Karpas-422 (cell line): ENCODE data around the gene PIGK. TPM values are rescaled to one million over a fixed set of nuclear protein-coding genes. Genes with fewer than 3 reads are reported as not detected.
"Not testable (repeated sequence)": the region's sequence is repeated elsewhere in the genome, so short reads cannot be mapped to it uniquely, and the experiment has no call there.

Experiments
- DNase-seq: peaks from one replicate; pipeline ENCODE4 v3.0.0-alpha.2; 2015
- H2AFZ ChIP-seq: fragments of 200-600 bp; sonication (generic); 2 replicates; pipeline ENCODE4 v1.6.1; 2014; ENCODE audit warnings: antibody characterized with exemption, low read length, mixed read lengths
- H3K27ac ChIP-seq: fragments of 200-600 bp; sonication (generic); 2 replicates; pipeline ENCODE4 v1.5.1; 2014; ENCODE audit warnings: mild to moderate bottlenecking, low read length, moderate library complexity
- H3K27me3 ChIP-seq: fragments of 200-600 bp; sonication (generic); 2 replicates; pipeline ENCODE4 v1.6.1; 2014; ENCODE audit warnings: low read length, mixed read lengths
- H3K36me3 ChIP-seq: fragments of 200-600 bp; sonication (generic); 2 replicates; pipeline ENCODE4 v1.6.1; 2014; ENCODE audit warnings: low read length, mixed read lengths; ENCODE audit not compliant: insufficient read depth
- H3K4me1 ChIP-seq: fragments of 200-600 bp; sonication (generic); 2 replicates; pipeline ENCODE4 v1.6.1; 2014; ENCODE audit warnings: mild to moderate bottlenecking, low read length, mixed read lengths
- H3K4me2 ChIP-seq: fragments of 200-600 bp; sonication (generic); 2 replicates; pipeline ENCODE4 v1.6.1; 2014; ENCODE audit warnings: low read length, low read depth, mild to moderate bottlenecking; ENCODE audit not compliant: poor library complexity, severe bottlenecking
- H3K4me3 ChIP-seq: fragments of 200-600 bp; sonication (generic); 2 replicates; pipeline ENCODE4 v1.5.1; 2014; ENCODE audit warnings: mild to moderate bottlenecking, antibody characterized with exemption, low read length, mixed read lengths
- H3K79me2 ChIP-seq: fragments of 200-600 bp; sonication (generic); 2 replicates; pipeline ENCODE4 v1.6.1; 2014; ENCODE audit warnings: mild to moderate bottlenecking, low read length, mixed read lengths
- H3K9ac ChIP-seq: fragments of 200-600 bp; sonication (generic); 2 replicates; pipeline ENCODE4 v1.6.0; 2014; ENCODE audit warnings: low read length
- H3K9me2 ChIP-seq: fragments of 200-600 bp; sonication (generic), shearing (Covaris generic); replicated peaks from 2 replicates; pipeline ENCODE4 v1.6.0; 2014; ENCODE audit warnings: mild to moderate bottlenecking, low read length, moderate library complexity; ENCODE audit not compliant: insufficient read depth
- H3K9me3 ChIP-seq: fragments of 300-700, 200-600 bp; sonication (generic); 2 replicates; pipeline ENCODE4 v1.6.1; 2014; ENCODE audit warnings: low read length, mixed read lengths
- H4K20me1 ChIP-seq: fragments of 200-600 bp; sonication (generic); 2 replicates; pipeline ENCODE4 v1.6.1; 2014; ENCODE audit warnings: mild to moderate bottlenecking, antibody characterized with exemption, low read length, low read depth; ENCODE audit not compliant: insufficient read depth
- total RNA-seq: library from RNA; depleted of rRNA; stranded (reverse); fragments of >200 nt; shearing (Covaris generic); gene quantifications from 2 replicates; pipeline ENCODE4 v1.2.3, GENCODE V29; 2014; ENCODE audit warnings: low replicate concordance

The PIGK gene
- total RNA-seq, 1 experiment from 2014 or later = 51.8 TPM

GRCh38 chr1:77220687-77221463 is 1.6 kb upstream of the PIGK start:
- Histone ChIP-seq H3K27ac (no peak overlapping the region), H3K9me2 (no peaks in the 10 kb centered on the region), H4K20me1 (no peaks in the 10 kb centered on the region), H3K27me3 (no peaks in the 10 kb centered on the region), H3K9ac (no peak overlapping the region), H3K9me3 (no peaks in the 10 kb centered on the region), H3K79me2 (peaks cover 37% of the 10 kb centered on the region), H3K36me3 (peaks cover 3% of the 10 kb centered on the region; the same call in 1 of the 2 replicates), H3K4me3 (no peak overlapping the region), H3K4me1 (peaks cover 26% of the 10 kb centered on the region), H3K4me2 (peak overlapping the region; percentile 83), H2AFZ (no peak overlapping the region)
- no peak for DNase-seq

- peak overlapping the region; percentile 83 for H3K4me2 ChIP-seq
- peaks cover 59% of the 10 kb centered on the region for H3K79me2 ChIP-seq
- DNase-seq = peak; percentile 55
- no peaks in the 10 kb centered on the region for H3K9me2 ChIP-seq
- no peaks in the 10 kb centered on the region for H3K9me3 ChIP-seq
- no peaks in the 10 kb centered on the region for H3K27me3 ChIP-seq
- H3K4me3 ChIP-seq = peak overlapping the region; percentile 90
- peaks cover 26% of the 10 kb centered on the region for H3K4me1 ChIP-seq
- H3K9ac ChIP-seq = peak overlapping the region; percentile 78
- H3K36me3 ChIP-seq = peaks cover 3% of the 10 kb centered on the region; the same call in 1 of the 2 replicates
- peak overlapping the region; percentile 92 for H2AFZ ChIP-seq
- H4K20me1 ChIP-seq = no peaks in the 10 kb centered on the region
- 0 out of 2 replicates have a peak overlapping the region, but pooled peaks have one; percentile 15 for H3K27ac ChIP-seq
These were observed 609 bp downstream of the PIGK start for GRCh38 chr1:77218477-77219165.

- not testable (repeated sequence) for H3K27me3 ChIP-seq, H3K4me3 ChIP-seq, H4K20me1 ChIP-seq, H3K27ac ChIP-seq, H3K36me3 ChIP-seq, DNase-seq, H3K9me3 ChIP-seq, H3K9me2 ChIP-seq, H3K9ac ChIP-seq, H3K4me2 ChIP-seq, H2AFZ ChIP-seq, H3K4me1 ChIP-seq
- peaks cover 26% of the 10 kb centered on the region for H3K79me2 ChIP-seq
These were observed 15.2 kb downstream of the PIGK start for GRCh38 chr1:77204043-77204442.

GRCh38 chr1:77202751-77203150 is 16.5 kb downstream of the PIGK start:
- Histone ChIP-seq H4K20me1 (no peaks in the 10 kb centered on the region), H3K4me1 (no peaks in the 10 kb centered on the region; the same call in 1 of the 2 replicates), H3K9me3 (no peaks in the 10 kb centered on the region), H3K9me2 (no peaks in the 10 kb centered on the region), H3K4me2 (no peak overlapping the region), H3K27me3 (no peaks in the 10 kb centered on the region), H3K36me3 (peaks cover 5% of the 10 kb centered on the region; the same call in 1 of the 2 replicates), H2AFZ (no peak overlapping the region), H3K4me3 (no peak overlapping the region), H3K79me2 (peaks cover 29% of the 10 kb centered on the region), H3K9ac (no peak overlapping the region), H3K27ac (no peak overlapping the region)
- DNase-seq = no peak

- no peaks in the 10 kb centered on the region for H3K9me2 ChIP-seq
- H3K9ac ChIP-seq = no peak overlapping the region
- H3K9me3 ChIP-seq = no peaks in the 10 kb centered on the region
- H3K4me3 ChIP-seq = no peak overlapping the region
- no peaks in the 10 kb centered on the region for H3K27me3 ChIP-seq
- no peak for DNase-seq
- no peak overlapping the region for H2AFZ ChIP-seq
- no peak overlapping the region for H3K27ac ChIP-seq
- peaks cover 5% of the 10 kb centered on the region; the same call in 1 of the 2 replicates for H3K36me3 ChIP-seq
- H3K4me2 ChIP-seq = no peak overlapping the region
- H3K79me2 ChIP-seq = peaks cover 36% of the 10 kb centered on the region
- H3K4me1 ChIP-seq = no peaks in the 10 kb centered on the region; the same call in 1 of the 2 replicates
- H4K20me1 ChIP-seq = no peaks in the 10 kb centered on the region
These were observed 18.4 kb downstream of the PIGK start for GRCh38 chr1:77200806-77201205.

GRCh38 chr1:77200293-77200692 is 18.9 kb downstream of the PIGK start:
- H3K9ac ChIP-seq = no peak overlapping the region
- H3K27me3 ChIP-seq = no peaks in the 10 kb centered on the region
- no peaks in the 10 kb centered on the region for H4K20me1 ChIP-seq
- no peak overlapping the region for H2AFZ ChIP-seq
- no peaks in the 10 kb centered on the region for H3K9me3 ChIP-seq
- no peaks in the 10 kb centered on the region for H3K9me2 ChIP-seq
- no peak for DNase-seq
- no peak overlapping the region for H3K4me2 ChIP-seq
- H3K27ac ChIP-seq = no peak overlapping the region
- peaks cover 31% of the 10 kb centered on the region for H3K79me2 ChIP-seq
- H3K4me3 ChIP-seq = no peak overlapping the region
- H3K36me3 ChIP-seq = peaks cover 5% of the 10 kb centered on the region; the same call in 1 of the 2 replicates
- H3K4me1 ChIP-seq = no peaks in the 10 kb centered on the region; the same call in 1 of the 2 replicates

GRCh38 chr1:77197351-77197750 is 21.9 kb downstream of the PIGK start:
- Histone ChIP-seq H3K4me1 (no peaks in the 10 kb centered on the region; the same call in 1 of the 2 replicates), H3K9ac (no peak overlapping the region), H3K36me3 (no peaks in the 10 kb centered on the region), H3K79me2 (peaks cover 35% of the 10 kb centered on the region), H3K4me3 (no peak overlapping the region), H4K20me1 (no peaks in the 10 kb centered on the region), H3K9me3 (no peaks in the 10 kb centered on the region), H3K27ac (no peak overlapping the region), H3K27me3 (no peaks in the 10 kb centered on the region), H3K9me2 (no peaks in the 10 kb centered on the region), H2AFZ (no peak overlapping the region), H3K4me2 (no peak overlapping the region)
- no peak for DNase-seq

- peaks cover 30% of the 10 kb centered on the region for H3K79me2 ChIP-seq
- H3K27me3 ChIP-seq = no peaks in the 10 kb centered on the region
- no peak overlapping the region for H3K4me3 ChIP-seq
- H4K20me1 ChIP-seq = no peaks in the 10 kb centered on the region
- no peak overlapping the region for H2AFZ ChIP-seq
- H3K4me1 ChIP-seq = no peaks in the 10 kb centered on the region
- DNase-seq = no peak
- no peaks in the 10 kb centered on the region for H3K9me3 ChIP-seq
- H3K36me3 ChIP-seq = no peaks in the 10 kb centered on the region
- no peak overlapping the region for H3K27ac ChIP-seq
- H3K9ac ChIP-seq = no peak overlapping the region
- H3K9me2 ChIP-seq = no peaks in the 10 kb centered on the region
- H3K4me2 ChIP-seq = no peak overlapping the region
These were observed 25.3 kb downstream of the PIGK start for GRCh38 chr1:77193951-77194350.
